22Rv1 (cell line): Measurements from ENCODE around the gene TRUB1.

Source experiments
- CTCF ChIP-seq: fragments of 450-650 bp; IDR thresholded peaks from 2 replicates; pipeline ENCODE4 v1.5.1; 2017; ENCODE audit warnings: mild to moderate bottlenecking
- ZFX ChIP-seq: fragments of 450-650 bp; IDR thresholded peaks from 2 replicates; pipeline ENCODE4 v1.6.1; 2017; ENCODE audit warnings: antibody characterized with exemption, borderline replicate concordance

GRCh38 chr10:114923551-114923950 is 14.4 kb upstream of the TRUB1 start:
- no peak for TF ChIP-seq CTCF
- TF ChIP-seq ZFX = no peak
